Neural cell (in vitro differentiated cells): Measurements from ENCODE around the gene SLC4A9.

Source experiments
- CTCF ChIP-seq: fragments of 450-650 bp; IDR thresholded peaks from 2 replicates; pipeline ENCODE4 v1.5.1; 2014; ENCODE audit warnings: antibody characterized with exemption, mild to moderate bottlenecking, moderate library complexity; ENCODE audit not compliant: poor library complexity, severe bottlenecking
- EP300 ChIP-seq: fragments of 450-650 bp; conservative IDR thresholded peaks from 2 replicates; pipeline ENCODE4 v1.6.1; 2014; ENCODE audit warnings: antibody characterized with exemption, mild to moderate bottlenecking, moderate library complexity; ENCODE audit not compliant: poor library complexity, severe bottlenecking
- EZH2 ChIP-seq: fragments of 200-600, 300-800 bp; shearing (Covaris generic), sonication (generic); IDR thresholded peaks from 2 replicates; pipeline ENCODE4 v1.6.1; 2014; ENCODE audit warnings: antibody characterized with exemption, low read length, borderline replicate concordance, mild to moderate bottlenecking; ENCODE audit not compliant: insufficient read depth, poor library complexity, severe bottlenecking
- MXI1 ChIP-seq: fragments of 450-650 bp; conservative IDR thresholded peaks from 2 replicates; pipeline ENCODE4 v1.6.1; 2014; ENCODE audit warnings: antibody characterized with exemption, mild to moderate bottlenecking; ENCODE audit not compliant: poor library complexity, severe bottlenecking
- POLR2AphosphoS5 ChIP-seq: IDR thresholded peaks from 2 replicates; pipeline ENCODE4 v1.6.1; 2012
- RAD21 ChIP-seq: fragments of 450-650 bp; conservative IDR thresholded peaks from 2 replicates; pipeline ENCODE4 v1.6.1; 2014; ENCODE audit warnings: antibody characterized with exemption, mild to moderate bottlenecking, moderate library complexity
- REST ChIP-seq: IDR thresholded peaks from 2 replicates; pipeline ENCODE4 v1.6.1; 2012; ENCODE audit warnings: borderline replicate concordance
- SMC3 ChIP-seq: fragments of 450-650 bp; conservative IDR thresholded peaks from 2 replicates; pipeline ENCODE4 v1.6.1; 2014; ENCODE audit warnings: antibody characterized with exemption, mild to moderate bottlenecking, moderate library complexity; ENCODE audit not compliant: poor library complexity
- TAF1 ChIP-seq: IDR thresholded peaks from 2 replicates; pipeline ENCODE4 v1.6.1; 2012; ENCODE audit warnings: low read depth

GRCh38 chr5:140317859-140318258, 42.1 kb upstream of the SLC4A9 start:
- TF ChIP-seq CTCF (no peak), SMC3 (no peak), TAF1 (no peak), POLR2AphosphoS5 (no peak), EZH2 (no peak), MXI1 (no peak), RAD21 (no peak), REST (no peak), EP300 (no peak)
